Loucy (cell line): ENCODE results near the gene SOX13.

Experiments used
- H2AFZ ChIP-seq: fragments of 200-600 bp; sonication (generic); 2 replicates; pipeline ENCODE4 v1.6.0; 2016; ENCODE audit warnings: antibody characterized with exemption, mild to moderate bottlenecking, low read length, moderate library complexity
- H3F3A ChIP-seq: fragments of 200-600 bp; 2 replicates; pipeline ENCODE4 v1.6.0; 2016; ENCODE audit warnings: antibody characterized with exemption, low read depth, mild to moderate bottlenecking
- H3K27me3 ChIP-seq: fragments of 200-600 bp; sonication (generic); 2 replicates; pipeline ENCODE4 v1.6.1; 2014; ENCODE audit warnings: low read length, mild to moderate bottlenecking; ENCODE audit not compliant: insufficient read depth, poor library complexity, severe bottlenecking
- H3K36me3 ChIP-seq: fragments of 200-600 bp; sonication (generic); 2 replicates; pipeline ENCODE4 v1.6.1; 2016; ENCODE audit warnings: low read length; ENCODE audit not compliant: insufficient read depth
- H3K4me1 ChIP-seq: fragments of 200-600 bp; sonication (generic); 2 replicates; pipeline ENCODE4 v1.5.1; 2014; ENCODE audit warnings: low read length, mild to moderate bottlenecking; ENCODE audit not compliant: insufficient read depth, poor library complexity, severe bottlenecking
- H3K4me2 ChIP-seq: fragments of 200-600 bp; sonication (generic); 2 replicates; pipeline ENCODE4 v1.6.0; 2014; ENCODE audit warnings: antibody characterized with exemption, low read length, low read depth, mild to moderate bottlenecking; ENCODE audit not compliant: poor library complexity, severe bottlenecking
- H3K4me3 ChIP-seq: fragments of 200-600 bp; sonication (generic); 2 replicates; pipeline ENCODE4 v1.5.1; 2014; ENCODE audit warnings: low read length, mild to moderate bottlenecking, mixed read lengths; ENCODE audit not compliant: poor library complexity, severe bottlenecking
- H3K79me2 ChIP-seq: fragments of 200-600 bp; sonication (generic); 2 replicates; pipeline ENCODE4 v1.6.1; 2014; ENCODE audit warnings: low read length; ENCODE audit not compliant: insufficient read depth
- H3K9ac ChIP-seq: fragments of 200-600 bp; sonication (generic); 2 replicates; pipeline ENCODE4 v1.6.0; 2014; ENCODE audit warnings: mild to moderate bottlenecking, low read depth, low read length, moderate library complexity; ENCODE audit not compliant: poor library complexity, severe bottlenecking
- H3K9me2 ChIP-seq: fragments of 200-600 bp; sonication (generic); replicated peaks from 2 replicates; pipeline ENCODE4 v1.6.1; 2016; ENCODE audit warnings: low read depth, low read length, mixed read lengths
- H3K9me3 ChIP-seq: fragments of 200-600 bp; sonication (generic); 2 replicates; pipeline ENCODE4 v1.6.1; 2014; ENCODE audit warnings: mild to moderate bottlenecking, antibody characterized with exemption, low read length, low read depth; ENCODE audit not compliant: insufficient read depth
- H4K20me1 ChIP-seq: fragments of 200-600 bp; sonication (generic); 2 replicates; pipeline ENCODE4 v1.6.0; 2014; ENCODE audit warnings: antibody characterized with exemption, low read length, mild to moderate bottlenecking; ENCODE audit not compliant: insufficient read depth, poor library complexity, severe bottlenecking
- CTCF ChIP-seq: fragments of 200-600 bp; sonication (generic); conservative IDR thresholded peaks from 2 replicates; pipeline ENCODE4 v1.5.1; 2014; ENCODE audit warnings: mild to moderate bottlenecking, antibody characterized with exemption, low read length
- EZH2phosphoT487 ChIP-seq: fragments of 200-600 bp; IDR thresholded peaks from 2 replicates; pipeline ENCODE4 v1.6.1; 2018; ENCODE audit warnings: antibody characterized with exemption, mild to moderate bottlenecking, moderate library complexity, borderline replicate concordance

The SOX13 gene

DNA sequence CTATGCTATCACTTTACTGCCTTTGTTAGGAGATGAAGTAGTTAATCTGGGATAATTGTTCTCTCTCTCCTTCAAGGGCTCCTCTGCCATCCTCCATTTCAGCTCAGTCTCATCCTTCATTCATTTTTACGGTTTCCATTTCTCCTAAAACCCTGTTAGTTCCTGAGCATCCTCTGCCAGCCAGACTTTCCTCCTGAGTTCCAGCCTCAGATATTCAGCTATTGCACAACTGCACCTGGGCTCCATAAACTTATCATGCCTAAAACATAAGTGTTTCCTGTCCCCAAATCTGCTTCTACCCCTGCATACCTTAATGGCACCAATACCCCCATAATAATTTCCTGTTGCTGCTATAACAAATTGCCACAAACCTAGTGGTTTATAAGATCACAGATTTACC lies 39.6 kb upstream of the SOX13 start:
- no peaks in the 10 kb centered on the region for H3K9me3 ChIP-seq
- H3K4me3 ChIP-seq: no peak overlapping the region
- no peaks in the 10 kb centered on the region for H4K20me1 ChIP-seq
- TF ChIP-seq EZH2phosphoT487: peak; percentile 25; the same call in 1 of the 2 replicates
- TF ChIP-seq CTCF: no peak
- no peaks in the 10 kb centered on the region for H3F3A ChIP-seq
- no peak overlapping the region for H3K4me2 ChIP-seq
- H3K79me2 ChIP-seq: no peaks in the 10 kb centered on the region
- H2AFZ ChIP-seq: no peak overlapping the region
- no peaks in the 10 kb centered on the region for H3K27me3 ChIP-seq
- H3K4me1 ChIP-seq: peaks cover 9% of the 10 kb centered on the region
- H3K36me3 ChIP-seq: no peaks in the 10 kb centered on the region
- H3K9ac ChIP-seq: no peak overlapping the region
- H3K9me2 ChIP-seq: no peaks in the 10 kb centered on the region

GRCh38 chr1:204036882-204037655 lies 35.8 kb upstream of the SOX13 start:
- no peak overlapping the region for H2AFZ ChIP-seq
- H3K4me3 ChIP-seq: no peak overlapping the region
- H3K9ac ChIP-seq: no peak overlapping the region
- H3F3A ChIP-seq: no peaks in the 10 kb centered on the region
- TF ChIP-seq EZH2phosphoT487 (no peak), CTCF (peak; percentile 40)
- no peak overlapping the region for H3K4me2 ChIP-seq
- H3K9me2 ChIP-seq: no peaks in the 10 kb centered on the region
- H3K27me3 ChIP-seq: no peaks in the 10 kb centered on the region
- H4K20me1 ChIP-seq: no peaks in the 10 kb centered on the region
- H3K4me1 ChIP-seq: no peaks in the 10 kb centered on the region
- H3K36me3 ChIP-seq: no peaks in the 10 kb centered on the region
- H3K9me3 ChIP-seq: no peaks in the 10 kb centered on the region
- no peaks in the 10 kb centered on the region for H3K79me2 ChIP-seq

DNA sequence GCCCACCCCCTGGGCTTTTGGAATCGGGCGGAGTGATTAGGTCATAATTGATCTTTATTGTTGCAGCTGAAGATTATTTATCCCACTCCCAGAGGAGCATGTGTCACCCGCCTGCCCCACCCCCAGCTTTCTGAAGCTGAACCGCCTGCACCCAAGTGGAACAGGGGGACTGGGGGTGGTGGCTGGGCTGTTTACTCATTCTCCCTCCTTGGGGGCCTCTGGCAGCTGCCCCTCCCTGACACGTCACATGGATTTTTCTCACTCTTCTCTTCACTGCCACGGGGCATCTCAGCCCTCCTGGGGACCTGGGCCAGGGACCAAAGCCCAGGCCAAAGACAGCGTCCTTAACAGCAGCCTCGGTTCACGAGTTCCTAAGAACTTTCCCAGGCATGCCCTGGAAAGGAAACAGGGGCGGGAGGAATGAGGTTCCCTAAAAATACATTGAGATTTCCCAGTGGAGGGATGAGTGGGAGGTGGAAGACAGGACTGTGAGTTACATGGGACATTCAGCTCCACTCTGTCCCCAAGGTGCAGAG lies 31.6 kb upstream of the SOX13 start:
- Histone ChIP-seq H4K20me1 (no peaks in the 10 kb centered on the region), H3K4me2 (no peak overlapping the region), H3K36me3 (no peaks in the 10 kb centered on the region), H3F3A (no peaks in the 10 kb centered on the region), H3K4me3 (no peak overlapping the region), H3K4me1 (no peaks in the 10 kb centered on the region), H3K79me2 (no peaks in the 10 kb centered on the region), H3K9ac (no peak overlapping the region), H3K9me3 (no peaks in the 10 kb centered on the region), H3K27me3 (no peaks in the 10 kb centered on the region), H3K9me2 (no peaks in the 10 kb centered on the region), H2AFZ (no peak overlapping the region)
- TF ChIP-seq CTCF: no peak
- TF ChIP-seq EZH2phosphoT487: no peak
